Nephron progenitor cell (in vitro differentiated cells): ENCODE results near the gene KRTAP5-8.

Experiments
- DNase-seq: peaks from one replicate; pipeline ENCODE4 v3.0.0; 2021
- H3K27ac Mint-ChIP-seq: 2 replicates; pipeline ENCODE4 v1.8.0; 2021; ENCODE audit warnings: mild to moderate bottlenecking, moderate library complexity, mixed read lengths
- H3K27me3 Mint-ChIP-seq: 2 replicates; pipeline ENCODE4 v1.8.0; 2021; ENCODE audit warnings: mild to moderate bottlenecking, low read depth, mixed read lengths; ENCODE audit not compliant: poor library complexity
- H3K36me3 Mint-ChIP-seq: 2 replicates; pipeline ENCODE4 v1.8.0; 2021; ENCODE audit warnings: low read depth, mixed read lengths
- H3K4me1 Mint-ChIP-seq: 2 replicates; pipeline ENCODE4 v1.8.0; 2021; ENCODE audit warnings: mixed read lengths
- H3K4me3 Mint-ChIP-seq: 2 replicates; pipeline ENCODE4 v1.8.0; 2021; ENCODE audit warnings: mild to moderate bottlenecking, moderate library complexity, mixed read lengths
- H3K9me3 Mint-ChIP-seq: 2 replicates; pipeline ENCODE4 v1.8.0; 2021; ENCODE audit warnings: mild to moderate bottlenecking, moderate library complexity, mixed read lengths
- CTCF ChIP-seq: fragments of 200-600 bp; sonication (generic); IDR thresholded peaks from 2 replicates; pipeline ENCODE4 v1.5.0; 2021; ENCODE audit warnings: antibody characterized with exemption

The KRTAP5-8 gene

GRCh38 chr11:71499546-71499945 is 38.3 kb upstream of the KRTAP5-8 start:
- Mint-ChIP-seq H3K4me1 (peaks cover 15% of the 10 kb centered on the region), H3K9me3 (peaks cover 5% of the 10 kb centered on the region), H3K27me3 (no peaks in the 10 kb centered on the region), H3K27ac (no peak overlapping the region), H3K36me3 (peaks cover 53% of the 10 kb centered on the region), H3K4me3 (no peak overlapping the region)
- TF ChIP-seq CTCF = no peak
- no peak for DNase-seq

GRCh38 chr11:71500601-71501021 is 37.2 kb upstream of the KRTAP5-8 start:
- peaks cover 21% of the 10 kb centered on the region for H3K4me1 Mint-ChIP-seq
- no peak for DNase-seq
- H3K27ac Mint-ChIP-seq = no peak overlapping the region
- no peak for TF ChIP-seq CTCF
- H3K27me3 Mint-ChIP-seq = no peaks in the 10 kb centered on the region
- H3K4me3 Mint-ChIP-seq = no peak overlapping the region
- peaks cover 5% of the 10 kb centered on the region for H3K9me3 Mint-ChIP-seq
- peaks cover 46% of the 10 kb centered on the region for H3K36me3 Mint-ChIP-seq

- DNase-seq = no peak
- Mint-ChIP-seq H3K27ac (no peak overlapping the region), H3K36me3 (peaks cover 46% of the 10 kb centered on the region), H3K9me3 (peaks cover 6% of the 10 kb centered on the region), H3K27me3 (no peaks in the 10 kb centered on the region), H3K4me1 (peaks cover 22% of the 10 kb centered on the region), H3K4me3 (no peak overlapping the region)
- TF ChIP-seq CTCF = no peak
Observed at GRCh38 chr11:71501071-71501985, 36.5 kb upstream of the KRTAP5-8 start.

DNA sequence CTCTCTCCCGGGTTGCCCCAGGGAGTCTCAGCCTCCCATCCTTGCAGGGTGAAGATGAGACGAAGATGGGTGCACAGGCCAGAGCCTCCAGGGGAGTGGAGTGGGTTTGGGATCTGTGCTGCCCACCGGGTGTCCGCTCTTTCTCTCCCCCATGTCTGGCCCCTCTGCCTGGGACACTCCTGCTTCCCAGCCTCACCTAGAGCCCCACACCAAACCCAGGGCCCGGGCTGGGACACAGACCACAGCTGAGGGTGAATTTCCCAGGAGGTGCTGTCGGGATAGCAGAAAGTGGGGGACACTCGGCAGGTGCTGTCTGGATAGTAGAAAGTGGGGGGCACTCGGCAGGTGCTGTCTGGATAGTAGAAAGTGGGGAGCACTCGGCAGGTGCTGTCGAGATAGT is 35.8 kb upstream of the KRTAP5-8 start:
- no peak overlapping the region for H3K27ac Mint-ChIP-seq
- H3K9me3 Mint-ChIP-seq = peaks cover 8% of the 10 kb centered on the region
- H3K4me3 Mint-ChIP-seq = no peak overlapping the region
- peaks cover 17% of the 10 kb centered on the region for H3K4me1 Mint-ChIP-seq
- no peak for DNase-seq
- TF ChIP-seq CTCF = no peak
- peaks cover 46% of the 10 kb centered on the region for H3K36me3 Mint-ChIP-seq
- peaks cover 3% of the 10 kb centered on the region for H3K27me3 Mint-ChIP-seq

DNA sequence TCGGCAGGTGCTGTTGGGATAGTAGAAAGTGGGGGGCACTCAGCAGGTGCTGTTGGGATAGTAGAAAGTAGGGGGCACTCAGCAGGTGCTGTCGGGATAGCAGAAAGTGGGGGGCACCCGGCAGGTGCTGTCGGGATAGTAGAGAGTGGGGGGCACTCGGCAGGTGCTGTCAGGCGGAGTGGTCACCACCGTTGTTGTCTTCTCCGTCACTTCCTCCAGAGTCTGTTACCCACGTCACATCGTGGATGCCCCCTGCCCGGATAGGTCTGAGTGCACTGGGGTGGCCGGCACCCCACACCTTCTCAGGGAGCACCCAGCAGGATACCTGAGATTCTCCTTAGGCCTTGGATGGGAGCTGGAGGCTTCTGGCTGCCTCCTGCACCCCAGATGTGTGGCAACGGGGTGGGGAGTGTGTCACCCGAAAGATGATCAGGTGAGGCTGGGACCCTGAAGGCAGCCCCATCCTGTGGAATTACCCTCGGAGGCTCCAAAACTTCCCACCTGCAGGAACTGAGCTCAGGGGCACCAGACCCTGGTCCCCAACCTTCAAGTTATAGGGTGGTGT is 34.9 kb upstream of the KRTAP5-8 start:
- Mint-ChIP-seq H3K27me3 (peaks cover 4% of the 10 kb centered on the region), H3K9me3 (peaks cover 18% of the 10 kb centered on the region), H3K27ac (no peak overlapping the region), H3K4me1 (peaks cover 17% of the 10 kb centered on the region), H3K4me3 (no peak overlapping the region), H3K36me3 (peaks cover 46% of the 10 kb centered on the region)
- no peak for DNase-seq
- no peak for TF ChIP-seq CTCF
